ENCODE results near the gene CDC42BPG. TPM values are rescaled to one million over a fixed set of nuclear protein-coding genes. Genes with fewer than 3 reads are reported as not detected.

CDC42BPG gene
- total and polyA plus RNA-seq, 10 of the 15 experiments (the other 5 are each of a cell fraction or from before 2014, with no cell fraction given), result 0.02 to 1.3 (median 0.09) TPM; not detected in 1

DNA sequence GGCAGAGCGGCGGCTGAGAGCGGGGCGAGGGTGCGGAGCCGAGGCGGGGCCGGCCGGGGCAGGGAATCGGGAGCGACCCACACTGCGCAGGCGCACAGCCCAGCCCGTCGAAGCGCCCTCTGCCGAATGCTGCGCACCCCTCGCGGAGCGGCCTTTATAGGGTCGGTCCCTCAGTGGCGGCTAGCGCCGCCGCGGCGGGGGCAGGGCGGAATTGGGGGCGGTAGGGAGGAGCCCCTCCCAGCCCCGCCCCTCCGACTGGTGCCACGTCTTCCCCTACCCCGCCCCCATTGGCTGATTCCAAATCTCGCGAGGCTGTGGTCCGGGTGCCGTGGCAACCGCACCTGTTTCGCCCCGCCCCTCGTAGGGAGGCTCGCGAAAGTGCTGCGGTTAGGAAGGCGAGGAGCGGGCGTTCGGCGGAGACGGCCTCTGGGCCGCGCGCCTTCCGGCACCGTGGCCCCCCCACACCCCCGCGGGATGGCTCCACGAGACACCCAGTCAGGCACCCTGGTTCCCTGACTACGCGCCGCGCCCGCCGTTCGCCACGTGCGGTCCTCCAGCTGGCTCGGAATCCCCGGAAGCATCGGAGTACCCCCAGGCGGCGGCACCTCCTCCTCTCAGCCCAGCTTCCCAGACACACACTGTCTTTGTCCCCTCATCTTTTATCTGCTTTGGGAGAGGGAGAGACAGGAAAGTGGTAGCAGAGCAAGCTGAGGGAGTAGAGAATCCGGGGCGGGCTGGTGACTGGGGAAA is 34.2 kb upstream of the CDC42BPG start, which contains the start of gene EHD1 (continued):
- TF ChIP-seq PAX5 (IDR thresholded peaks at IDR 0.05; ENCODE audit: borderline replicate concordance, low read depth, low read length), result peak; percentile 69; the same call in 1 of the 2 replicates
- TF ChIP-seq, protein P1, sequence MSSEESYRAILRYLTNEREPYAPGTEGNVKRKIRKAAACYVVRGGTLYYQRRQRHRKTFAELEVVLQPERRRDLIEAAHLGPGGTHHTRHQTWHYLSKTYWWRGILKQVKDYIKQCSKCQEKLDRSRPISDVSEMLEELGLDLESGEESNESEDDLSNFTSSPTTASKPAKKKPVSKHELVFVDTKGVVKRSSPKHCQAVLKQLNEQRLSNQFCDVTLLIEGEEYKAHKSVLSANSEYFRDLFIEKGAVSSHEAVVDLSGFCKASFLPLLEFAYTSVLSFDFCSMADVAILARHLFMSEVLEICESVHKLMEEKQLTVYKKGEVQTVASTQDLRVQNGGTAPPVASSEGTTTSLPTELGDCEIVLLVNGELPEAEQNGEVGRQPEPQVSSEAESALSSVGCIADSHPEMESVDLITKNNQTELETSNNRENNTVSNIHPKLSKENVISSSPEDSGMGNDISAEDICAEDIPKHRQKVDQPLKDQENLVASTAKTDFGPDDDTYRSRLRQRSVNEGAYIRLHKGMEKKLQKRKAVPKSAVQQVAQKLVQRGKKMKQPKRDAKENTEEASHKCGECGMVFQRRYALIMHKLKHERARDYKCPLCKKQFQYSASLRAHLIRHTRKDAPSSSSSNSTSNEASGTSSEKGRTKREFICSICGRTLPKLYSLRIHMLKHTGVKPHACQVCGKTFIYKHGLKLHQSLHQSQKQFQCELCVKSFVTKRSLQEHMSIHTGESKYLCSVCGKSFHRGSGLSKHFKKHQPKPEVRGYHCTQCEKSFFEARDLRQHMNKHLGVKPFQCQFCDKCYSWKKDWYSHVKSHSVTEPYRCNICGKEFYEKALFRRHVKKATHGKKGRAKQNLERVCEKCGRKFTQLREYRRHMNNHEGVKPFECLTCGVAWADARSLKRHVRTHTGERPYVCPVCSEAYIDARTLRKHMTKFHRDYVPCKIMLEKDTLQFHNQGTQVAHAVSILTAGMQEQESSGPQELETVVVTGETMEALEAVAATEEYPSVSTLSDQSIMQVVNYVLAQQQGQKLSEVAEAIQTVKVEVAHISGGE (CRISPR knock-in tag; IDR thresholded peaks at IDR 0.05), result 0 out of 2 replicates have a peak, but pooled peaks have one; percentile 19

DNA sequence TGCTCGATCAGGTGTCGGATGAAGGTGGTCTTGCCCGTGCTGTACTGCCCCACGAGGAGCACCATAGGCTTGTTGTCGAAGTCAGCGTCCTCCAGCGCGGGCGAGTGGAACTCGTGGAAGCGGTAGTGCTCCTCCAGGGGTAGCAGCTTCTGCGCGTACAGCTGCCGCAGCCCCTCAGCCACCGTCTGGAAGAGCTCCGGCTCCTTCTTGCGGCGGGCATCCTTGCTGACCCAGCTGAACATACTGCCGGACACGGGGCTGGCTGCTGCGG is 33.7 kb upstream of the CDC42BPG start:
- ChIA-PET SMC1A (ENCODE audit: uncharacterized antibody, unreplicated experiment) (interaction anchor here (1.2 to 11.5 kb wide), 3 partner anchors 9 to 27 kb away, joined by 3 to 227 read pairs (median 226); no protein-coding TSS in a partner anchor), RAD21 (ENCODE audit: unreplicated experiment) (interaction anchor here (1.1 to 12.5 kb wide), 3 partner anchors 9 to 28 kb away, joined by 4 to 253 read pairs (median 217); no protein-coding TSS in a partner anchor), CTCF (interaction anchor here (4.7 to 30.0 kb wide), 3 partner anchors 10 to 22 kb away, joined by 27 to 1208 read pairs (median 63); partner anchors contain the start of gene CDC42BPG), POLR2A (interaction anchor here (0.6 to 19.9 kb wide), 3 partner anchors 9 to 20 kb away, joined by 4 to 620 read pairs (median 19); no protein-coding TSS in a partner anchor)
- intact Hi-C loops (cut with micrococcal nuclease; ENCODE audit: unreplicated experiment), result loop anchor here (2.0 to 10.0 kb wide), 3 partner anchors 27 to 837 kb away; partner anchors contain the start of genes KAT5 and MAP3K11
- peak; percentile 15 for ATAC-seq
- under 1% methylated on average over 21 of the region's 21 CpGs for WGBS (ENCODE audit: insufficient coverage, insufficient replicate concordance, low lambda C conversion rate, missing lambda C conversion rate)
- Histone ChIP-seq H3K27ac (ENCODE audit: control insufficient read depth, insufficient read depth) (peak overlapping the region; percentile 84), H4K20me1 (ENCODE audit: control insufficient read depth, insufficient read depth) (peaks cover 3% of the 10 kb centered on the region; the same call in 1 of the 2 replicates), H3K4me3 (peak overlapping the region; percentile 89), H2AFZ (ENCODE audit: control insufficient read depth, low read depth, low read length) (no peak overlapping the region), H3K36me3 (ENCODE audit: control insufficient read depth in 2 of 2, insufficient read depth in 2 of 2, low read length in 1 of 2) (peaks cover 0 to 6% of the 10 kb centered on the region in 2 experiments; a peak in 3 of 4 replicates), H3K4me1 (ENCODE audit: control insufficient read depth, insufficient read depth, low read length) (peaks cover 34% of the 10 kb centered on the region), H3K79me2 (ENCODE audit: control insufficient read depth, insufficient read depth, low read length) (peaks cover 59% of the 10 kb centered on the region), H3K9ac (ENCODE audit: control insufficient read depth, insufficient read depth, low read length) (peak overlapping the region; percentile 88), H3K4me2 (ENCODE audit: control insufficient read depth, insufficient read depth) (peak overlapping the region; percentile 92), H3K9me3 (replicated peaks; ENCODE audit: control insufficient read depth, insufficient read depth, low read length) (no peaks in the 10 kb centered on the region), H3K27me3 (replicated peaks in 1 of 2; ENCODE audit: control insufficient read depth in 2 of 2, insufficient read depth in 2 of 2, low read length in 1 of 2) (no peaks in the 10 kb centered on the region)
- no peak for FAIRE-seq
- in situ Hi-C loops (cut with MboI), result no loop called here
- BruUV-seq (replicated peaks), result no TSS peak
- DNase-seq (ENCODE audit: low read depth, low spot score), result no peak
- TF ChIP-seq, protein P2, sequence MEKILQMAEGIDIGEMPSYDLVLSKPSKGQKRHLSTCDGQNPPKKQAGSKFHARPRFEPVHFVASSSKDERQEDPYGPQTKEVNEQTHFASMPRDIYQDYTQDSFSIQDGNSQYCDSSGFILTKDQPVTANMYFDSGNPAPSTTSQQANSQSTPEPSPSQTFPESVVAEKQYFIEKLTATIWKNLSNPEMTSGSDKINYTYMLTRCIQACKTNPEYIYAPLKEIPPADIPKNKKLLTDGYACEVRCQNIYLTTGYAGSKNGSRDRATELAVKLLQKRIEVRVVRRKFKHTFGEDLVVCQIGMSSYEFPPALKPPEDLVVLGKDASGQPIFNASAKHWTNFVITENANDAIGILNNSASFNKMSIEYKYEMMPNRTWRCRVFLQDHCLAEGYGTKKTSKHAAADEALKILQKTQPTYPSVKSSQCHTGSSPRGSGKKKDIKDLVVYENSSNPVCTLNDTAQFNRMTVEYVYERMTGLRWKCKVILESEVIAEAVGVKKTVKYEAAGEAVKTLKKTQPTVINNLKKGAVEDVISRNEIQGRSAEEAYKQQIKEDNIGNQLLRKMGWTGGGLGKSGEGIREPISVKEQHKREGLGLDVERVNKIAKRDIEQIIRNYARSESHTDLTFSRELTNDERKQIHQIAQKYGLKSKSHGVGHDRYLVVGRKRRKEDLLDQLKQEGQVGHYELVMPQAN (conservative IDR thresholded peaks at IDR 0.05), result peak; percentile 79
- peak; percentile 41; the same call in 1 of the 2 replicates for TF ChIP-seq RB1 (IDR thresholded peaks at IDR 0.05; ENCODE audit: borderline replicate concordance)
- peak; percentile 92 for TF ChIP-seq NFXL1 (IDR thresholded peaks at IDR 0.05; ENCODE audit: borderline replicate concordance)
- no peak for TF ChIP-seq SMAD1 (IDR thresholded peaks at IDR 0.05; ENCODE audit: low read depth, partially characterized antibody)
- no peak for TF ChIP-seq RELA (IDR thresholded peaks at IDR 0.05; ENCODE audit: borderline replicate concordance, partially characterized antibody)
- TF ChIP-seq LARP7 (IDR thresholded peaks at IDR 0.05), result peak; percentile 82
- peak; percentile 46; the same call in 1 of the 2 replicates for TF ChIP-seq MXI1 (IDR thresholded peaks at IDR 0.05; ENCODE audit: low read depth, low read length)
- no peak for TF ChIP-seq RAD51 (IDR thresholded peaks at IDR 0.05)
- peak; percentile 14; the same call in 1 of the 2 replicates for TF ChIP-seq NBN (IDR thresholded peaks at IDR 0.05)
- TF ChIP-seq, protein P3, sequence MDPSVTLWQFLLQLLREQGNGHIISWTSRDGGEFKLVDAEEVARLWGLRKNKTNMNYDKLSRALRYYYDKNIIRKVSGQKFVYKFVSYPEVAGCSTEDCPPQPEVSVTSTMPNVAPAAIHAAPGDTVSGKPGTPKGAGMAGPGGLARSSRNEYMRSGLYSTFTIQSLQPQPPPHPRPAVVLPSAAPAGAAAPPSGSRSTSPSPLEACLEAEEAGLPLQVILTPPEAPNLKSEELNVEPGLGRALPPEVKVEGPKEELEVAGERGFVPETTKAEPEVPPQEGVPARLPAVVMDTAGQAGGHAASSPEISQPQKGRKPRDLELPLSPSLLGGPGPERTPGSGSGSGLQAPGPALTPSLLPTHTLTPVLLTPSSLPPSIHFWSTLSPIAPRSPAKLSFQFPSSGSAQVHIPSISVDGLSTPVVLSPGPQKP (IDR thresholded peaks at IDR 0.05; ENCODE audit: low read depth, low read length), result 0 out of 2 replicates have a peak, but pooled peaks have one; percentile 38
- no peak for TF ChIP-seq ZNF274 (IDR thresholded peaks at IDR 0.05; ENCODE audit: insufficient read depth, insufficient read length)
